HFFc6 (cell line): ENCODE measurements around the gene TMEM19. TPM values are rescaled to one million over a fixed set of nuclear protein-coding genes. Genes with fewer than 3 reads are reported as not detected.

Experiments used
- DNase-seq: peaks from one replicate; pipeline ENCODE4 v3.0.0-alpha.2; 2018
- H3K27ac Mint-ChIP-seq: 2 replicates; pipeline ENCODE4 v1.8.0; 2020; ENCODE audit warnings: mild to moderate bottlenecking, mixed read lengths
- H3K27me3 Mint-ChIP-seq: 2 replicates; pipeline ENCODE4 v1.8.0; 2021; ENCODE audit warnings: mild to moderate bottlenecking, moderate library complexity, mixed read lengths; ENCODE audit not compliant: insufficient read depth
- H3K36me3 Mint-ChIP-seq: 2 replicates; pipeline ENCODE4 v1.8.0; 2021; ENCODE audit warnings: low read depth, mixed read lengths
- H3K4me1 Mint-ChIP-seq: 2 replicates; pipeline ENCODE4 v1.8.0; 2020; ENCODE audit warnings: low read depth, mixed read lengths
- H3K4me3 Mint-ChIP-seq: 2 replicates; pipeline ENCODE4 v1.8.0; 2020; ENCODE audit warnings: mild to moderate bottlenecking, moderate library complexity, mixed read lengths
- H3K9me3 Mint-ChIP-seq: 2 replicates; pipeline ENCODE4 v1.8.0; 2020; ENCODE audit warnings: mild to moderate bottlenecking, mixed read lengths
- total RNA-seq, 6 experiments: library from RNA; stranded (reverse); fragmentation: NEBNext Ultra II Directional; extraction: Animal tissue kit (Norgen Biotek cat#: 25700); gene quantifications; 2 replicates in 1 of 6; 3 replicates in 5 of 6; pipeline ENCODE4 v1.2.3, GENCODE V29; 2021
- TF ChIP-seq, protein P1 (sequence below): fragments of 200-600 bp; sonication (generic); IDR thresholded peaks from 2 replicates; pipeline ENCODE4 v1.5.0; 2021; ENCODE audit warnings: antibody characterized with exemption, mild to moderate bottlenecking

TMEM19 gene
- total RNA-seq, 6 experiments from 2014 or later, result 24.0 to 41.6 (median 33.9) TPM

DNA sequence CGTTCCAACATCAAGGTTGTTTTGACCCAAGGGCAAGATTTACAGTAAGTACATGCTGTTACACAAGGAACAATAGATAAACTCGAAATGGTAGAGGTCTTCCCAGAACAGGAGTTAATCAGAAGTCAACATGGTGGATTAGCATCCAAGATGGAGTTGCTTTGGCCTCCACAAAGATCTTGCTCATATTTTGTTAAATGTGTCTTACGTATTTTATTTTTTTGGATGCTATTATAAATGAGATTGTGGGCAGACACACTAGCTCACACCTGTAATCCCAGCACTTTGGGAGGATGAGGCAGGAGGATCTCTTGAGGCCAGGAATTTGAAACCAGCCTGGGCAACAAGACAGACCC lies 46.5 kb downstream of the TMEM19 start:
- Mint-ChIP-seq H3K4me3 (no peak overlapping the region), H3K27me3 (no peaks in the 10 kb centered on the region)

GRCh38 chr12:71737197-71737596 lies 51.3 kb downstream of the TMEM19 start:
- no peaks in the 10 kb centered on the region for H3K9me3 Mint-ChIP-seq
- H3K4me1 Mint-ChIP-seq, result peaks cover 2% of the 10 kb centered on the region
- DNase-seq, result no peak
- H3K36me3 Mint-ChIP-seq, result no peaks in the 10 kb centered on the region; the same call in 1 of the 2 replicates
- H3K27ac Mint-ChIP-seq, result no peak overlapping the region
- no peaks in the 10 kb centered on the region for H3K27me3 Mint-ChIP-seq
- no peak overlapping the region for H3K4me3 Mint-ChIP-seq
- TF ChIP-seq, protein P1, sequence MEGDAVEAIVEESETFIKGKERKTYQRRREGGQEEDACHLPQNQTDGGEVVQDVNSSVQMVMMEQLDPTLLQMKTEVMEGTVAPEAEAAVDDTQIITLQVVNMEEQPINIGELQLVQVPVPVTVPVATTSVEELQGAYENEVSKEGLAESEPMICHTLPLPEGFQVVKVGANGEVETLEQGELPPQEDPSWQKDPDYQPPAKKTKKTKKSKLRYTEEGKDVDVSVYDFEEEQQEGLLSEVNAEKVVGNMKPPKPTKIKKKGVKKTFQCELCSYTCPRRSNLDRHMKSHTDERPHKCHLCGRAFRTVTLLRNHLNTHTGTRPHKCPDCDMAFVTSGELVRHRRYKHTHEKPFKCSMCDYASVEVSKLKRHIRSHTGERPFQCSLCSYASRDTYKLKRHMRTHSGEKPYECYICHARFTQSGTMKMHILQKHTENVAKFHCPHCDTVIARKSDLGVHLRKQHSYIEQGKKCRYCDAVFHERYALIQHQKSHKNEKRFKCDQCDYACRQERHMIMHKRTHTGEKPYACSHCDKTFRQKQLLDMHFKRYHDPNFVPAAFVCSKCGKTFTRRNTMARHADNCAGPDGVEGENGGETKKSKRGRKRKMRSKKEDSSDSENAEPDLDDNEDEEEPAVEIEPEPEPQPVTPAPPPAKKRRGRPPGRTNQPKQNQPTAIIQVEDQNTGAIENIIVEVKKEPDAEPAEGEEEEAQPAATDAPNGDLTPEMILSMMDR, result no peak

More for the DNA sequence above, 46.5 kb downstream of the TMEM19 start:
- TF ChIP-seq, protein P1, result no peak
- Mint-ChIP-seq H3K9me3 (no peaks in the 10 kb centered on the region), H3K27ac (peak overlapping the region; percentile 76; the same call in 1 of the 2 replicates), H3K4me1 (peaks cover 21% of the 10 kb centered on the region), H3K36me3 (peaks cover 5% of the 10 kb centered on the region; the same call in 1 of the 2 replicates)
- no peak for DNase-seq

DNA sequence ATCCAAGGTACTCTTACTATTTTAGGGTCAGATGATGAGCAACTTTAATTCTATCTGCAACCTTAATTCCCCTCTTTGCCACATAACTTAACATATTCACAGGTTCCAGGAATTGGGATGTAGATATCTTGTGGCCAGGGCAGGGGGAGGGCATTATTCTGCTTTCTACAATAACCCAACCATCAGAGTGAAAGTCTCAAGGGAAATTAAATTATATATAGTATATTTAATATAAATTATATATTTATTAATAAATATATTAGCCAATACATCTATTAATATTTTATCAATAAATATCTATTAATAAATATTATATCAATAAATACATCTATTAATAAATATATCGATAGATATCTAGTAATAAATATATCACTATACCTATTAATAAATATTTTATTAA lies 57.1 kb downstream of the TMEM19 start:
- DNase-seq, result no peak
- Mint-ChIP-seq H3K36me3 (no peaks in the 10 kb centered on the region), H3K4me3 (no peak overlapping the region), H3K27ac (no peak overlapping the region), H3K4me1 (no peaks in the 10 kb centered on the region), H3K9me3 (no peaks in the 10 kb centered on the region), H3K27me3 (no peaks in the 10 kb centered on the region; the same call in 1 of the 2 replicates)
- TF ChIP-seq, protein P1, result no peak

DNA sequence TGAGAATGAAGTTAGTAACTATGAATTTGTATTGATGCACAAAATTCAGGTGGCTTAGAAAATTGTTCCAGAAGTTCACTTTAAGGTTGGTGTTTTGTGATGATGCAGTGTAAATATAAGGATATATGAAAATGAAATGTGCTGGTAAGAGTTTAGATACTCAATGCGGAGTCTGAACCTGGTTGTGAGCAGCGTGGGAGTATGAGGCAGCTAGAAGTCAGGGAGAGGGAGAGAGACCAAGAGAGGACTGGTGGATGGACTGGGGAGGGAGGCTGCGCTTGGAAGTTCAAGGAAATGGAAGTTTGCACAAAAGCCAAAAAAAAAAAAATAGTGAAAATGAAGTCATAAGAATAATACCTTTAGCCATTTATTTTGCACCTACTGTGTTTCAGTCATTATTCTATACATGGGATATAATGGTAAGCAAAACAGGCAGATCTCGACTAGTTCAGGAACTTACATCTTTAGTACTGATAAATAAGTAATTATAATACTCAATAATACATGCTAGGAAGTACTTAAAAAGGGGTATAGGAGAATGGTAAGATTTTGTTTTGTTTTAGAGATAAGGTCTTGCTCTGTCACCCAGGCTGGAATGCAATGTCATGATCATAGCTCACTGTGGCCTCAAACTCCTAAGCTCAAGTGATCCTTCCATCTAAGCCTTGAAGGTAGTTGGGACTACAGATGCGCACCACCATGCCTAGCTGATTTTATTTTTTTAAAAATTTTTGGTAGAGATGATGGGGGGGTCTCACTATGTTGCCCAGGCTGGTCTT lies 58.8 kb downstream of the TMEM19 start:
- TF ChIP-seq, protein P1, result no peak
- Mint-ChIP-seq H3K27me3 (no peaks in the 10 kb centered on the region; the same call in none of the 2 replicates), H3K36me3 (no peaks in the 10 kb centered on the region), H3K27ac (no peak overlapping the region), H3K4me1 (no peaks in the 10 kb centered on the region), H3K9me3 (no peaks in the 10 kb centered on the region), H3K4me3 (no peak overlapping the region)
- DNase-seq, result no peak

GRCh38 chr12:71746974-71747611 lies 61.2 kb downstream of the TMEM19 start:
- H3K27me3 Mint-ChIP-seq, result no peaks in the 10 kb centered on the region; the same call in none of the 2 replicates
- TF ChIP-seq, protein P1, result peak; percentile 84
- H3K36me3 Mint-ChIP-seq, result no peaks in the 10 kb centered on the region
- no peaks in the 10 kb centered on the region for H3K9me3 Mint-ChIP-seq
- H3K4me3 Mint-ChIP-seq, result no peak overlapping the region
- DNase-seq, result peak; percentile 67
- H3K27ac Mint-ChIP-seq, result no peak overlapping the region
- H3K4me1 Mint-ChIP-seq, result no peaks in the 10 kb centered on the region
